ENCODE measurements around the gene KRT17. TPM values are rescaled to one million over a fixed set of nuclear protein-coding genes. Genes with fewer than 3 reads are reported as not detected.

Gene KRT17
- total RNA-seq, 4 donors from 2014 or later: 0.58 to 5.6 (median 1.2) TPM; not detected in 1

DNA sequence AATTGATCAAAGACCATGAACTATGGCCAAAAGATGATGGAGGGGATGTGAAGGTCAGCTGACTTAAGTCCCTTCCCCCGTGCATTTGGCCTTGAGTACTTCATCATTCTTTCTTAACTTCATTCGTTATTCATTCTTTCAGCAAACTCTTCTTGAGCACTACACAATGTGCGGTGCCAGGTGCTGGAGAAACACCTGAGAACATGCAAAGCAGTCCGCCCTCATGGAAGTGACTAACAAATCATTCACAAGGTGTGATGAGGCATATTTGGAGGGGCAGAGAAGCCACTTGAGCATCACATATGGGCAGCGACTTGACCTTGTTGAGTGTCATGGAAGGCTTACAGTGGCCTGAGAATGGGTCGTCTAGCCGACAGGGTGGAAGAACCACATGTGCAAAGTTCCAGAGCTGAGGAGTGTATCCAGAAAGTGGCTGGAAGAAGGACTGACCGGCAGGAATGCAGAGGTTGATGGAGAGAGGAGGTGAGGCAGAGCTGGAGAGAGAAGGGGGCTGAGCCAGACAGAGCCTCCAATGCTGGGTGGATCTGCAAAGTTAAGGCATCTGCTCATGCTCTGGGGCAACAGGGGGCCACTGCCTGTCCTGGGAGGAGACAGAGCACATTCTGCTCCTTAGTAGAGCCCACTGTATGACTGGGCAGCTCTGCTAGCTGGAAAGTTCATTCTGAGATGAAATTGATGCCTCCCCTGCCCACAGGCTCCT, 39.2 kb upstream of the KRT17 start:
- DNase-seq (ENCODE audit: extremely low spot score): no peak
- Histone ChIP-seq H3K9me3 (no peaks in the 10 kb centered on the region), H3K27me3 (no peaks in the 10 kb centered on the region), H3K27ac (replicated peaks in 1 of 4) (no peak overlapping the region), H3K4me3 (no peak overlapping the region), H3K4me1 (peaks cover 21 to 37% (median 27%) of the 10 kb centered on the region in 4 donors), H3K36me3 (no peaks in the 10 kb centered on the region)
- WGBS: 69% methylated on average over 8 of the region's 8 CpGs
- intact Hi-C loops (cut with DNase I): loop anchor here (2.0 to 5.0 kb wide), 4 partner anchors 15 to 861 kb away; no protein-coding TSS in a partner anchor
- TF ChIP-seq POLR2AphosphoS5 (IDR thresholded peaks at IDR 0.05) (no peak), CTCF (IDR thresholded peaks at IDR 0.05) (no peak), EP300 (IDR thresholded peaks at IDR 0.05) (no peak), POLR2A (IDR thresholded peaks at IDR 0.05; ENCODE audit: low read depth) (no peak)

- WGBS: 61% methylated on average over 4 of the region's 8 CpGs
- no peak for TF ChIP-seq EP300 (IDR thresholded peaks at IDR 0.05)
- no peak for TF ChIP-seq POLR2A (IDR thresholded peaks at IDR 0.05; ENCODE audit: low read depth)
- H3K27ac ChIP-seq (replicated peaks in 1 of 4): no peak overlapping the region
- DNase-seq (ENCODE audit: extremely low spot score): no peak
- intact Hi-C loops (cut with DNase I): loop anchor here (5.0 kb wide), 3 partner anchors 113 to 858 kb away; no protein-coding TSS in a partner anchor
- H3K9me3 ChIP-seq: no peaks in the 10 kb centered on the region
- no peaks in the 10 kb centered on the region for H3K27me3 ChIP-seq
- H3K4me1 ChIP-seq: peaks cover under 1 to 25% (median 16%) of the 10 kb centered on the region in 4 donors
- H3K4me3 ChIP-seq: no peak overlapping the region
- H3K36me3 ChIP-seq: no peaks in the 10 kb centered on the region
These were observed 35.9 kb upstream of the KRT17 start for GRCh38 chr17:41660221-41660711.

DNA sequence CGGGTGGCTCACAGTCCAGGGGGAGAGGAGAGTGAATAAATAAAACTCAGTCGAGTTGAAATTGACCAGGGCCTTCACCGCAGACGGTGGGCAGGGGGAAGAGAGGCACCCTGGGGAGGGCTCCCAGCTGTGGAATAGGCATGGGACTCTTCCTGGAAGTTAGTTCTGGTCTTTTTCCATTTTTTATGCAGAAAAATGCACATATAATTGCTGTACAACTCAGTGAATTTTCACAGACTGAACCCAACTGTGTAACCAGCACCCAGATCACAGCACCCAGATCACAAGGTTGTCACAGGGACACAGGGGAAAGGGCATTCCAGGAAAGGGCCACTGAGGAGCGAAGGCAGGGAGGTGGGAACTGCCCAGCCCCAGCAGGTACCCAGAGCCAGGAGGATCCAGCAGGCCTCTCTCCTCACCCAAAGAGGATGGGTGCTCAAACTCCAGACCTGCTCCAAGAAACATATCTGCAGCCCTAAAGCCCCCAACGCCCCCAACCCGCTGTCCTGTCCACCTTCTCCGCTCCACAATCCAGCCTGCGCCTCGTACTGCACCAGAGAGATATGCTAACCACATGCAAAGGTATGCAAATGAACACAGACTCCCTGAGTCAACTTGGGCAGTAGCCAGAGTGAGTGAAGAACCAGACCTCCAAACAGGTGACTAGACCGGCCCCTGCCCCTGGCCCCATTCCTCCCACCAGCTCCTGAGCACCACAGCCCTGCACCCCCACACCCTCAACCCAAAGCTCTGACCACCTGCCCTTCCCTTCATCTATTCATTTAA, 35.2 kb upstream of the KRT17 start:
- DNase-seq (ENCODE audit: extremely low spot score): no peak
- Histone ChIP-seq H3K9me3 (no peaks in the 10 kb centered on the region), H3K27ac (replicated peaks in 1 of 4) (no peak overlapping the region), H3K4me3 (no peak overlapping the region), H3K4me1 (peaks cover 0 to 26% (median 19%) of the 10 kb centered on the region in 4 donors), H3K27me3 (no peaks in the 10 kb centered on the region), H3K36me3 (no peaks in the 10 kb centered on the region)
- TF ChIP-seq POLR2A (IDR thresholded peaks at IDR 0.05; ENCODE audit: low read depth): no peak
- no peak for TF ChIP-seq EP300 (IDR thresholded peaks at IDR 0.05)
- no peak for TF ChIP-seq CTCF (IDR thresholded peaks at IDR 0.05)
- no peak for TF ChIP-seq POLR2AphosphoS5 (IDR thresholded peaks at IDR 0.05)
- intact Hi-C loops (cut with DNase I): loop anchor here (5.0 kb wide), 3 partner anchors 112 to 857 kb away; no protein-coding TSS in a partner anchor
- WGBS: 81% methylated on average over 11 of the region's 11 CpGs

GRCh38 chr17:41658846-41659245, 34.5 kb upstream of the KRT17 start:
- Histone ChIP-seq H3K4me1 (peaks cover 0 to 33% (median 20%) of the 10 kb centered on the region in 4 donors), H3K36me3 (no peaks in the 10 kb centered on the region), H3K9me3 (no peaks in the 10 kb centered on the region), H3K4me3 (no peak overlapping the region), H3K27me3 (no peaks in the 10 kb centered on the region), H3K27ac (replicated peaks in 1 of 4) (no peak overlapping the region)
- TF ChIP-seq EP300 (IDR thresholded peaks at IDR 0.05) (no peak), POLR2AphosphoS5 (IDR thresholded peaks at IDR 0.05) (no peak), CTCF (IDR thresholded peaks at IDR 0.05) (no peak), POLR2A (IDR thresholded peaks at IDR 0.05; ENCODE audit: low read depth) (no peak)
- intact Hi-C loops (cut with DNase I): no loop called here
- DNase-seq (ENCODE audit: extremely low spot score): no peak
- WGBS: 100% methylated on average over 1 of the region's 5 CpGs

- Histone ChIP-seq H3K27ac (replicated peaks in 1 of 4) (no peak overlapping the region), H3K27me3 (no peaks in the 10 kb centered on the region), H3K36me3 (no peaks in the 10 kb centered on the region), H3K9me3 (no peaks in the 10 kb centered on the region), H3K4me3 (no peak overlapping the region), H3K4me1 (peaks cover 0 to 34% (median 20%) of the 10 kb centered on the region in 4 donors)
- no peak for TF ChIP-seq CTCF (IDR thresholded peaks at IDR 0.05)
- no peak for TF ChIP-seq EP300 (IDR thresholded peaks at IDR 0.05)
- TF ChIP-seq POLR2AphosphoS5 (IDR thresholded peaks at IDR 0.05): no peak
- no peak for TF ChIP-seq POLR2A (IDR thresholded peaks at IDR 0.05; ENCODE audit: low read depth)
- intact Hi-C loops (cut with DNase I): no loop called here
- 97% methylated on average over 10 of the region's 12 CpGs for WGBS
- no peak for DNase-seq (ENCODE audit: extremely low spot score)
These were observed 33.6 kb upstream of the KRT17 start for GRCh38 chr17:41657936-41658335.
